H9 (cell line): ENCODE measurements around the gene SLC39A1. TPM values are rescaled to one million over a fixed set of nuclear protein-coding genes. Genes with fewer than 3 reads are reported as not detected.
"Not testable (repeated sequence)": the region's sequence is repeated elsewhere in the genome, so short reads cannot be mapped to it uniquely, and the experiment has no call there.

Experiments
- DNase-seq: peaks from one replicate; pipeline ENCODE4 v3.0.0-alpha.2; 2017
- H2AFZ ChIP-seq: one replicate; pipeline ENCODE4 v1.6.1; 2013; ENCODE audit warnings: mild to moderate bottlenecking, low read length, control low read depth, moderate library complexity
- H2AK5ac ChIP-seq: 2 replicates; pipeline ENCODE4 v1.6.1; 2013; ENCODE audit warnings: low read length, control low read depth, mixed read lengths; ENCODE audit not compliant: insufficient read length
- H2BK120ac ChIP-seq: one replicate; pipeline ENCODE4 v1.6.1; 2013; ENCODE audit warnings: low read depth, mild to moderate bottlenecking, low read length, control low read depth, inconsistent platforms; ENCODE audit not compliant: poor library complexity, severe bottlenecking
- H2BK12ac ChIP-seq: 2 replicates; pipeline ENCODE4 v1.6.1; 2013; ENCODE audit warnings: low read length, control low read depth, mixed read lengths, low read depth; ENCODE audit not compliant: insufficient read length
- H2BK15ac ChIP-seq: 2 replicates; pipeline ENCODE4 v1.6.1; 2013; ENCODE audit warnings: low read depth, low read length, control low read depth
- H2BK20ac ChIP-seq: one replicate; pipeline ENCODE4 v1.6.1; 2013; ENCODE audit warnings: low read depth, mild to moderate bottlenecking, low read length, control low read depth, inconsistent platforms; ENCODE audit not compliant: poor library complexity, severe bottlenecking
- H2BK5ac ChIP-seq: 2 replicates; pipeline ENCODE4 v1.6.1; 2013; ENCODE audit warnings: low read length, control low read depth, mixed read lengths; ENCODE audit not compliant: insufficient read length
- H3K14ac ChIP-seq: 2 replicates; pipeline ENCODE4 v1.6.1; 2013; ENCODE audit warnings: low read length, control low read depth; ENCODE audit not compliant: insufficient read depth
- H3K18ac ChIP-seq: 2 replicates; pipeline ENCODE4 v1.6.1; 2013; ENCODE audit warnings: low read depth, mild to moderate bottlenecking, mixed read lengths, low read length, control low read depth; ENCODE audit not compliant: insufficient read length
- H3K23ac ChIP-seq: 2 replicates; pipeline ENCODE4 v1.6.1; 2013; ENCODE audit warnings: low read length, control low read depth, mixed read lengths, low read depth; ENCODE audit not compliant: insufficient read length
- H3K23me2 ChIP-seq: 2 replicates; pipeline ENCODE4 v1.6.1; 2013; ENCODE audit warnings: low read depth, mild to moderate bottlenecking, mixed read lengths, low read length, control low read depth; ENCODE audit not compliant: insufficient read length, poor library complexity, severe bottlenecking
- H3K27ac ChIP-seq: 2 replicates; pipeline ENCODE4 v1.5.1; 2013; ENCODE audit warnings: low read length, control low read depth, mixed read lengths, low read depth; ENCODE audit not compliant: insufficient read length
- H3K27me3 ChIP-seq: 2 replicates; pipeline ENCODE4 v1.6.1; 2013; ENCODE audit warnings: low read length, control low read depth, inconsistent platforms; ENCODE audit not compliant: insufficient read depth
- H3K4ac ChIP-seq: 2 replicates; pipeline ENCODE4 v1.6.1; 2013; ENCODE audit warnings: low read depth, mild to moderate bottlenecking, control low read depth, inconsistent platforms, low read length, moderate library complexity
- H3K4me1 ChIP-seq: 2 replicates; pipeline ENCODE4 v1.6.1; 2013; ENCODE audit warnings: low read length, control low read depth, inconsistent platforms; ENCODE audit not compliant: insufficient read depth
- H3K4me2 ChIP-seq: 2 replicates; pipeline ENCODE4 v1.6.1; 2013; ENCODE audit warnings: low read length, control low read depth, mixed read lengths; ENCODE audit not compliant: insufficient read length, insufficient read depth
- H3K56ac ChIP-seq: 2 replicates; pipeline ENCODE4 v1.6.1; 2013; ENCODE audit warnings: low read depth, mild to moderate bottlenecking, mixed read lengths, low read length, control low read depth; ENCODE audit not compliant: insufficient read length
- H3K79me1 ChIP-seq: 2 replicates; pipeline ENCODE4 v1.6.1; 2013; ENCODE audit warnings: low read depth, mild to moderate bottlenecking, moderate library complexity, low read length, control low read depth, inconsistent platforms; ENCODE audit not compliant: insufficient read depth, poor library complexity, severe bottlenecking
- H3K79me2 ChIP-seq: 2 replicates; pipeline ENCODE4 v1.6.1; 2013; ENCODE audit warnings: low read length, control low read depth, inconsistent platforms; ENCODE audit not compliant: insufficient read depth
- H3K9ac ChIP-seq: 2 replicates; pipeline ENCODE4 v1.6.1; 2013; ENCODE audit warnings: low read length, control low read depth, mixed read lengths; ENCODE audit not compliant: insufficient read length; ENCODE audit errors: extremely low read depth
- H3K9me3 ChIP-seq: one replicate; pipeline ENCODE4 v1.6.1; 2013; ENCODE audit warnings: low read depth, low read length, inconsistent platforms; ENCODE audit not compliant: control insufficient read depth
- H3T11ph ChIP-seq: one replicate; pipeline ENCODE4 v1.6.1; 2013; ENCODE audit warnings: mild to moderate bottlenecking, low read length, control low read depth, inconsistent platforms
- H4K20me1 ChIP-seq: one replicate; pipeline ENCODE4 v1.6.1; 2013; ENCODE audit not compliant: control insufficient read depth, insufficient read length, insufficient read depth
- H4K5ac ChIP-seq: 2 replicates; pipeline ENCODE4 v1.6.1; 2013; ENCODE audit warnings: low read depth, mild to moderate bottlenecking, mixed read lengths, low read length, control low read depth; ENCODE audit not compliant: insufficient read length
- H4K8ac ChIP-seq: replicated peaks from 2 replicates; pipeline ENCODE4 v1.6.1; 2013; ENCODE audit warnings: low read length, control low read depth, mixed read lengths, low read depth; ENCODE audit not compliant: insufficient read length
- H4K91ac ChIP-seq: 2 replicates; pipeline ENCODE4 v1.6.1; 2013; ENCODE audit warnings: low read depth, mild to moderate bottlenecking, moderate library complexity, mixed read lengths, low read length, control low read depth; ENCODE audit not compliant: insufficient read length
- H3K27ac Mint-ChIP-seq, 3 experiments: 2 replicates in 2 of 3; 3 replicates in 1 of 3; pipeline ENCODE4 v1.8.0; 2020 to 2021; ENCODE audit warnings: mixed read lengths in 3 of 3, mild to moderate bottlenecking in 1 of 3, moderate library complexity in 1 of 3
- H3K27me3 Mint-ChIP-seq: 2 replicates; pipeline ENCODE4 v1.8.0; 2021; ENCODE audit warnings: low read depth, mild to moderate bottlenecking, moderate library complexity, mixed read lengths
- H3K36me3 Mint-ChIP-seq, 3 experiments: 2 replicates in 2 of 3; 3 replicates in 1 of 3; pipeline ENCODE4 v1.8.0; 2020 to 2021; ENCODE audit warnings: low read depth in 3 of 3, mixed read lengths in 3 of 3; ENCODE audit not compliant: insufficient read depth in 1 of 3
- H3K4me1 Mint-ChIP-seq, 2 experiments: 2 replicates each; pipeline ENCODE4 v1.8.0; 2020; ENCODE audit warnings: mixed read lengths in 2 of 2
- H3K4me3 Mint-ChIP-seq, 2 experiments: 2 replicates in 1 of 2; 3 replicates in 1 of 2; pipeline ENCODE4 v1.8.0; 2020 to 2021; ENCODE audit warnings: mild to moderate bottlenecking in 2 of 2, mixed read lengths in 2 of 2, moderate library complexity in 1 of 2
- H3K9me3 Mint-ChIP-seq, 2 experiments: 2 replicates in 1 of 2; 3 replicates in 1 of 2; pipeline ENCODE4 v1.8.0; 2020; ENCODE audit warnings: mild to moderate bottlenecking in 2 of 2, mixed read lengths in 2 of 2, moderate library complexity in 1 of 2
- CTCF ChIP-seq: fragments of 200-600 bp; sonication (generic); conservative IDR thresholded peaks from 3 replicates; pipeline ENCODE4 v1.8.0; 2021; ENCODE audit warnings: antibody characterized with exemption, mild to moderate bottlenecking
- WGBS: extraction: QIAGEN DNeasy Blood & Tissue Kit; methylation state at CpG from one replicate; pipeline ENCODE4 v1.1.7; 2013; ENCODE audit warnings: missing lambda C conversion rate, low lambda C conversion rate, mixed read lengths; ENCODE audit not compliant: insufficient read length; ENCODE audit errors: extremely low coverage; 5-methylcytosine and 5-hydroxymethylcytosine counted together
- long read RNA-seq: library from polyadenylated mRNA; unstranded; transcript quantifications from one replicate; pipeline ENCODE4 v2.0.0, GENCODE V29; 2020
- total RNA-seq: library from RNA; stranded (reverse); gene quantifications from 2 replicates; pipeline ENCODE4 v1.2.1, GENCODE V29; 2021

SLC39A1 gene
- 161 and 170 TPM in 2 replicates for total RNA-seq
- long read RNA-seq, transcript SLC39A1-204 (3 exons, 2,723 nt) = minor isoform, 383 of 1,991 reads
- long read RNA-seq, transcript SLC39A1-211 (4 exons, 2,322 nt) = minor isoform, 67 of 1,991 reads
- long read RNA-seq, transcript SLC39A1-202 (4 exons, 2,084 nt) = major isoform, 1,427 of 1,991 reads
- long read RNA-seq, transcript SLC39A1-203 (4 exons, 2,398 nt) = minor isoform, 45 of 1,991 reads
- long read RNA-seq, partial matches to known transcripts = 14 of 1,991 reads
- long read RNA-seq, other reads (novel, unspliced or antisense) = 36 of 1,991 reads

GRCh38 chr1:153963030-153963849 lies at the start of gene SLC39A1:
SLC39A1 (minus strand) TSS chr1:153963537; CDS start chr1:153962715, 822 bp downstream.
- peaks cover 8% of the 10 kb centered on the region for H3K79me1 ChIP-seq
- peak within 1 kb of the TSS; percentile 89 to 94 for H3K4me3 Mint-ChIP-seq
- peaks cover 0 to 4% of the 10 kb centered on the region in 2 experiments; a peak in 2 of 5 replicates for H3K9me3 Mint-ChIP-seq
- no peak within 1 kb of the TSS for H3K56ac ChIP-seq
- peaks cover 29% of the 10 kb centered on the region for H3K23me2 ChIP-seq
- H4K91ac ChIP-seq = peak within 1 kb of the TSS; percentile 31
- H3K9me3 ChIP-seq = no peaks in the 10 kb centered on the region
- peak; percentile 99 for DNase-seq
- H3K27ac Mint-ChIP-seq = peak within 1 kb of the TSS; percentile 98 to 99 (median 99)
- peak within 1 kb of the TSS; percentile 96 for H3K9ac ChIP-seq
- no CpG with 5 or more reads among the region's 54 CpGs for WGBS
- peaks cover 17% of the 10 kb centered on the region; the same call in 1 of the 2 replicates for H3K79me2 ChIP-seq
- H3K4ac ChIP-seq = no peak within 1 kb of the TSS; the same call in 1 of the 2 replicates
- no peak within 1 kb of the TSS for H3K23ac ChIP-seq
- H2BK15ac ChIP-seq = no peak within 1 kb of the TSS
- no peaks in the 10 kb centered on the region for H3K27me3 ChIP-seq
- peak within 1 kb of the TSS; percentile 73 for H4K5ac ChIP-seq
- TF ChIP-seq CTCF = no peak
- no peaks in the 10 kb centered on the region for H3K27me3 Mint-ChIP-seq
- no peaks in the 10 kb centered on the region for H3K4me1 ChIP-seq
- peak within 1 kb of the TSS; percentile 97 for H3K27ac ChIP-seq
- peak within 1 kb of the TSS; percentile 60 for H2BK5ac ChIP-seq
- no peak within 1 kb of the TSS for H2BK12ac ChIP-seq
- no peak within 1 kb of the TSS for H2BK20ac ChIP-seq
- H3K36me3 Mint-ChIP-seq = peaks cover 31 to 40% (median 36%) of the 10 kb centered on the region in 3 experiments
- H4K8ac ChIP-seq = no peak within 1 kb of the TSS
- H3K18ac ChIP-seq = peak within 1 kb of the TSS; percentile 74
- peak within 1 kb of the TSS; percentile 79; the same call in 1 of the 2 replicates for H3K14ac ChIP-seq
- no peak within 1 kb of the TSS for H2BK120ac ChIP-seq
- H3T11ph ChIP-seq = no peak within 1 kb of the TSS
- H4K20me1 ChIP-seq = no peaks in the 10 kb centered on the region
- peak within 1 kb of the TSS; percentile 96 for H3K4me2 ChIP-seq
- H2AFZ ChIP-seq = no peak within 1 kb of the TSS
- no peak within 1 kb of the TSS for H2AK5ac ChIP-seq
- peaks cover 47 to 64% of the 10 kb centered on the region in 2 experiments for H3K4me1 Mint-ChIP-seq

GRCh38 chr1:154012543-154012942 lies 49.2 kb upstream of the SLC39A1 start:
- H3K4me1 ChIP-seq, H2BK15ac ChIP-seq, H3K27ac Mint-ChIP-seq, H3K23me2 ChIP-seq, H3K56ac ChIP-seq, H3K4me2 ChIP-seq, H3K9ac ChIP-seq, H4K5ac ChIP-seq, H2BK20ac ChIP-seq, H3K36me3 Mint-ChIP-seq, H3K79me2 ChIP-seq, H3K9me3 Mint-ChIP-seq, H3K27me3 ChIP-seq, DNase-seq, H3K27ac ChIP-seq, H4K20me1 ChIP-seq, H3K4me1 Mint-ChIP-seq, H3K27me3 Mint-ChIP-seq, H4K91ac ChIP-seq, H3K4me3 Mint-ChIP-seq, H2AK5ac ChIP-seq, H2BK12ac ChIP-seq, H3K9me3 ChIP-seq, H3K4ac ChIP-seq, H2BK5ac ChIP-seq, H3K23ac ChIP-seq, H3K14ac ChIP-seq, H2AFZ ChIP-seq, H2BK120ac ChIP-seq, H3T11ph ChIP-seq, H3K18ac ChIP-seq, H4K8ac ChIP-seq, H3K79me1 ChIP-seq: not testable (repeated sequence)
- no CpG with 5 or more reads among the region's 14 CpGs for WGBS
